GM10847 (cell line): Measurements from ENCODE around the gene JAK3.
A peak's percentile ranks its signal among the peaks of the same experiment; 100 is the strongest.

Source experiments
- POLR2A ChIP-seq: IDR thresholded peaks from 2 replicates; pipeline ENCODE4 v1.6.1; 2011; ENCODE audit not compliant: insufficient read length; ENCODE audit errors: extremely low read depth

Gene JAK3

GRCh38 chr19:17859533-17860330, 11.9 kb upstream of the JAK3 start, which contains the start of gene RPL18A:
TSS of gene RPL18A (plus strand) at chr19:17859910. CDS start at chr19:17859957, 47 bp downstream.
- TF ChIP-seq POLR2A, result peak; percentile 95

DNA sequence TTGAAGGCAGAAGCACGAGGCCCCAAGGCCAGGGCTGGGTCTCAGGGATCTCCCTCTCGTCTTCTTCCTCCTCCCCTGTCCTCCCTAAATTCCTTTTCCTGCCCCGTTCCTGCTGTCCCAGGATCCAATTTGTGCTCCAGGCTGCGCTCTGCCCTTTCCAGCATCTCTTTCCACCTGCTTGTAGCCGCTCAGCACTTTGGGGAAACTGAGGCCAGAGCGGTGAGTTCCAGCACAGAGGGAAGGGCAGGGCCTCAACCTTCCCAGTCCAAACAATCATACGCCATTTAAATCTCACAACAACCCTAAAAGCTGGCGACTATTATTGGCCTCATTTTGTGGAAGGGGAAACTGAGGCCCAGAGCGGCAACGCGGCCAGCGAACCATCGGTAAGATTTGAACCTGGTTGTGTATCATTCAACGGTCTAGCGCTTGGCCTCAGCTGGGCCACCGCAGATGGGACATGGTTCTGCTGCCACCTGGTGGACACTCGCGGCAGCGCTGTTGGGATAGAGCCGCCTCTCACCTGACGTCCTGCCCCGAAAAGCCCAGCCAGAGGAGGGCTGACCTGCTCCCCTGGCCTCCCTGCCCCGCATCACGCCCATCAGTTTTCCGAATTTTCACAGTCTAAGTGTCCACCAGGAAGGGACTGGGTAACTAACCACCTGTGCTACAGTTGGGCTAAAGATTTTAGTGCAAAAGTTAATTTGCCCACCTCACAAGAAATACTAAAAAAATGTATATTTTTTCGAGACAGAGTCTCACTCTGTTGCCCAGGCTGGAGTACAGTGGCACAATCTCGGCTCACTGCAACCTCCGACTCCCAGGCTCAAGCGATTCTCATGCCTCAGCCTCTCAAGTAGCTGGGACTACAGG, 7.7 kb upstream of the JAK3 start:
- TF ChIP-seq POLR2A, result no peak

GRCh38 chr19:17854061-17854460, 6.3 kb upstream of the JAK3 start:
- no peak for TF ChIP-seq POLR2A

DNA sequence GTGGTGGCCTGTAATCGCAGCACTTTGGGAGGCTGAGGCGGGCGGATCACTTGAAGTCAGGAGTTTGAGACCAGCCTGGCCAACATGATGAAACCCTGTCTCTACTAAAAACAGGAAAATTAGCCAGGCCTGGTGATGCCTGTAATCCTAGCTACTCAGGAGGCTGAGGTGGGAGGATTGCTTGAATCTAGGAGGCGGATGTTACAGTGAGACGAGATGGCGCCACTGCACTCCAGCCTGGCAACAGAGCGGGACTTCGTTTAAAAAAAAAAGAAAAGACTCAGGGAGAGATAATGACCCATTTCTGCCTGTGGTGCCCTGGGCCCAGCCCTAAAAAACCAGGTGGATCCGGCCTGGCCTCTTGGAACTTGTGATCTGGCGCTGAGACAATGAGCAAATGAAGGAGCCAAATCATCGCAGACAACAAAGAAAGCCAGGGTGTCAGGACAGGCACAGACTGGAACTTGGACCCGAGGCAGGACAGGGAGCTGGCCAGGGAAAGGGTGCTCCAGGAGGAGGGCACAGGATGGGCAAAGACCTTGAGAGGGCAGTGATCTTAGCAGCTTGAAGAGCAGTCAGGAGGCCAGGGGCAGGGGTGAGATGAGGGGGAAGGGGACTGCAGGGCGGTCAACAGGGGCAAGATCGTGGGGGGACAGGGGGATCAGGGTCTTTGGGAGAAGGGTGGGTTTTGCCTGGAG, 962 bp upstream of the JAK3 start:
- TF ChIP-seq POLR2A, result no peak

DNA sequence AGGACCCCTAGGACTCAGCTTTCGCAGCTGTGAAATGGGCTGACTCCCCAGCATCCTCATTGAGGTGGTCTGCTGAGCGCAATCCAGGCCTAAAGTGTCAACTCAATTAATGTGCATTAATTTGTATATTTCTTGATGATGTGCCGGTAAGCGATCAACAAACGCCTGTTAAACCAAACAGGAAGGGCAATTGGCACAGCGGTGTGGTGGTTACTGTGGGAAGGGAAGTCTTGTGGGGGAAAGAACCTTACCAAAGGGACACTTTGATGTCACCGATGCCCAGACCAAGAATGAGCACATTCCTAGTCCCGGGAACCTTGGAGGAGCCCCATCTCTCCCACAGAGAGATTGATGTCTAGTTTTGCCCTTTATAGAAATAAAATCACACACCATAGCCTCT, 1.6 kb downstream of the JAK3 start:
- no peak for TF ChIP-seq POLR2A

DNA sequence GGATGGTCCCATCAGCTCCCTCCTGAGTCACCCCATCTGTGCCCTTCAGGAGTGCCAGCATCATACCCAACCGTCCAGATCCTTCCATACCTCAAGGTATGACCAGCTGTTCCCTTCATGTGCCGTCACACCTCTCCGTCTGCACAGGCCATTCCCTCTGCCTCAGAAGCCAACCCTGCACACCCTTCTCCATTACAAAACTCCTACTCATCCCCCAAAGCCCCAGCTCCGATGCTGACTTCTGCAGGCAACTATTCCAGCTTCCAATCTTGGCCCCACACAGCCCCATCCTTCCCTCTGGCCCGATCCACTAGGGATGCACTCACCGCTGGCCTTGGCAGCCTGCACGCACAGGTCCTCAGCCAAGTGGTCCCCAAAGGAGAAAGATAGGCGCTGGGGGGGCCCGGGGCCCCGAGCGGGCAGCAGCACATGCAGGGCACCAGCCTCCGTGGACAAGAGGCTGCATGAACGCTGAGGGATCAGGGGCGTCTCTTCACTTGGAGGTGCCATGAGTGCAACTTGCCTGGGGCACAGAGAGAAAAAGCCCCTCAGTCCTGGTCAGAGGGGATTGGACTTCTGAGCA, 3.8 kb downstream of the JAK3 start:
- TF ChIP-seq POLR2A, result no peak

DNA sequence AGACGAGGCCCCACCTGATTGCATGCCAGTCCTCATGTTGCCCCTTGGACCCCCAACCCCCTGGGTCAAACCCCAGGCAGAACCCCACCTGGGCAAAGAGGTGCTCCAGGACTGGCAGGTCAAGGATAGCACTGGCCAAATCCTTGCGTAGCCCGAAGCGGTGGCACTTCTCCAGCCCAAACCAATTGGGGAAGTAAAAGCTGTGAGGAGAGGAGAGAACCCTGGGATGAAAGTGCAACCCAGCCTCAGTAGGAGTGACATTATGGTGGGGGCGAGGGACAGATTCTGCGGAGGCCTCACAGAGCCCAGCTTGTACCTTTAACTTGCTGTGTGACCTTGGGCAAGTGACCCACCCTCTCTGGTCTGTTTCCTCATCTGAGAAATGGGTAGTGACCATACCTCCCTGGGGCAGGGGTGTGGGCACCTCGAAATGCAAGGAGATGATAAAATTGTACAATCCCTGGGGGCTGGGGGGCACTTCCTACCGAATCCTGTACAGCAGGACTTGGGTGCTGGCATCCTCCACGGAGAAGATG, 4.4 kb downstream of the JAK3 start:
- TF ChIP-seq POLR2A, result no peak

GRCh38 chr19:17842663-17843291, 5.0 kb downstream of the JAK3 start:
- no peak for TF ChIP-seq POLR2A

DNA sequence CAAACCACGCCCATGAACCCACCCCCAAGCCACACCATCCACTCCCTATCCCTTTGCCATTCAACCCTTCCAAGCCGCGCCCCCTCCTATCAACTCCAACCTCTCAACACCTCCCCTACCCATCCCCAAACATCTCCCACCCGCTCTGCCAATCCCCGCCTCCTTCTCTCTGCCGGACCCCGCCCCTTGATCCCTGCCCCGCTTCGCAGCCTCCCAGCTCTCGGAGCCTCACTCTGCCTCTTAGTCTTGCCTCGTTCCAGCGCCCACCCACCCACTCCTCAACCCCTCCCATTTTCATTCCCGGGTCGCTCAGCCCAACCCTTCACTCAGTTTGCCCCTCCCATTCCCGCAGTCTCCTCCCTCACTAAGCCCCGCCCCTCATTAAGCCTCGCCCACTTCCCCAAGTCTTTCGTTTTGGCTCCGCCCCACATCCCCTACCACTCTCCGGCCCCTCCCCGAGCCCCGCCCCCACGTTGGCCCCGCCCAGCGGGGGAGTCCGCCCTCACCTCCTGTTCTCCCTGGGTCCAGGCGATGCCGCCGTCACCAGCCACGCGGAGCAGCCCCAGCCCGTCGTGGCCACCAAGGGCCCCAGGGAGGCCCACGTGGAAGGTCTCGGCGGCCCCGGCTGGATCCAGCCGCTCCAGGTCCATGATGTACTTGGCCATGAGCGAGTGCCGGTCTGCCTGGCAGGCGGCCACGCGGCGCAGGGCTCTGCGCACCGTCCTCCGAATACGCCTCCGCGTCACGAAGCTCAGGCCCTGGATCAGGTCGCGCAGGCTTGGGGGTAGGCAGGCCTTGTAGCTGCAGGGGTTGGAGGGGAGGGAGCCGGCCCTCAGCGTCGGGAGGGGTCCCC, 5.7 kb downstream of the JAK3 start:
- TF ChIP-seq POLR2A, result no peak

DNA sequence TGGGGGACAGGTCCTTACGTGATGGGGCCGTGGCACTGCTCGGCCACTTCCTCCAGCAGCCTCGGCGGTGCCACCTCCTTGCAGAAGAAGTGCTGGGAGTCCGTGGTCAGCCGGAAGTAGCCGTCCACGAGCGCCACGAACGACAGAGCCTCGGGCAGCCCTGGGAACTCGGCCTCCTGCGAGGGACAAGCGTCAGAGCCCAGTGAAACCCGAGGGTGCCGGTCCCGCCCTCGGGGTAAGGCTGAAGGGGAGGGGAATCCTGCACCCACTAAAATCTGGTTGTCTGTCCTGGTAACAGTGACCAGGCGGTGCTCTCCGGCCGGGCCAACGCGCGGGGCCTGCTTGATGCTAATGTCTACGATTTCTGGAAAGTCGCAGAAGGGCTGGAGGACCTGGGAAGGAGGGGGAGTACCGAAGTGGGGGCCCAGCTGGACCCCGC, 6.4 kb downstream of the JAK3 start:
- no peak for TF ChIP-seq POLR2A

GRCh38 chr19:17840019-17840418, 7.8 kb downstream of the JAK3 start:
- no peak for TF ChIP-seq POLR2A

GRCh38 chr19:17837972-17838371, 9.8 kb downstream of the JAK3 start:
- no peak for TF ChIP-seq POLR2A

DNA sequence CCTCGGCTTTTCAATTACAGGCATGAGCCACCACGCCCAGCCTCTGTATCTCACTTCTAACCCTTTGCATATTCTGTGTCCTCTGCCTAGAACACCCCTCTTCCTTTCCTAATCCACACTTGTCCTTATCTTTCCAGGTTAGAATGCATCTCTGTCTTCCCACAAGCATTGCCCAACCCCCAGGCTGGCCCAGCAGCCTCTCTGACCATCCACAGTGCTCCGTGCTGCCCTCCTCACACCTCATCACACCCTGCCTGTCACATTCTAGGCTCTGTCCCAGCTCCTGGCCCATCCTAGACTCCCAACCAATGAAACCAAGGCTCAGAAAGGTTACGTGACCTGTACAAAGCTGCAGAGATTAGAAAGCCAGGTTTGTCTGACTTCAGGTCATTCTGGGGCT, 11.3 kb downstream of the JAK3 start:
- no peak for TF ChIP-seq POLR2A
